Superior temporal gyrus (tissue), 1 donor: Measurements from ENCODE around the gene FEV.

Experiments used
- DNase-seq: peaks from one replicate; pipeline ENCODE4 v3.0.0-alpha.2; 2016; ENCODE audit errors: extremely low spot score

Gene FEV

GRCh38 chr2:219017201-219017931 is 32.4 kb upstream of the FEV start:
- peak; percentile 20 for DNase-seq

- DNase-seq: no peak
These were observed 31.7 kb upstream of the FEV start for GRCh38 chr2:219016721-219017120.

DNA sequence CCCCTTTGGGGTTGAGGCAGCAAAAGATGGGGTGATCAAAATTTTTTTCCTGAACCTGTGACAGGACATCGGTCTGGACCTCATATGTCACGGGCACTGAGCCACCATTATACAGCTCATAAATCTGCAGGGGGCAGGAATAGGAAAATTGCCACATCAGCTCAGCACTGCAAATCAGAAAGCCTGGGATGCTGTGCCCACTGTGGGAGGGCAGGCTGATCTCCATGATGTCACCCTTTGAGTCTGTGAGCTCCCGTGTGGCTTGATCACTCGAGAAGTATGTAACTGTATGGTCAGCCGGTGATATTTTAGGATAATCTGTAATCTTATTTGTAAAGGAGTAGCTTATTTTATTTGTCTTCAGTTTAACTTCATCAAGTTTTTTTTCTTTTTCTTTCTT is 25.9 kb upstream of the FEV start:
- DNase-seq: no peak

- no peak for DNase-seq
These were observed 25.3 kb upstream of the FEV start for GRCh38 chr2:219010162-219010756.

DNA sequence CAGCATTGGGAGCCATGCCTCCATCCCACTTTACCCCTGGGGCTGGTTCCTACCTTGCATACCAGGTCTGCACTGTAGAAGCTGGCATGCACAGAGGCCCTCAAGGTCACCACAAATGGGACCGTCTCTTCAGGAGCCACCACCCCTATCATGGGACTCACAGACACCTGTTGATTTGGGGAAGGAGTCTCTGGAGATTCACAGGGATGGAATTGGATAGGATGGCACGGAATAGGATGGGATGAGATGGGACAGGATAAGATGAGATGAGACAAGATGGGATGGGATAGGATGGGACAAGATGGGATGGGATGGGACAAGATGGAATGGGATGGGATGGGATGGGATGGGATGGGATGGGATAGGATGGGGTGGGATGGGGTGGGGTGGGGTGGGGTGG is 24.3 kb upstream of the FEV start:
- no peak for DNase-seq

GRCh38 chr2:219003979-219004378 is 19.0 kb upstream of the FEV start:
- no peak for DNase-seq

GRCh38 chr2:219003267-219003634 is 18.3 kb upstream of the FEV start:
- DNase-seq: no peak

DNA sequence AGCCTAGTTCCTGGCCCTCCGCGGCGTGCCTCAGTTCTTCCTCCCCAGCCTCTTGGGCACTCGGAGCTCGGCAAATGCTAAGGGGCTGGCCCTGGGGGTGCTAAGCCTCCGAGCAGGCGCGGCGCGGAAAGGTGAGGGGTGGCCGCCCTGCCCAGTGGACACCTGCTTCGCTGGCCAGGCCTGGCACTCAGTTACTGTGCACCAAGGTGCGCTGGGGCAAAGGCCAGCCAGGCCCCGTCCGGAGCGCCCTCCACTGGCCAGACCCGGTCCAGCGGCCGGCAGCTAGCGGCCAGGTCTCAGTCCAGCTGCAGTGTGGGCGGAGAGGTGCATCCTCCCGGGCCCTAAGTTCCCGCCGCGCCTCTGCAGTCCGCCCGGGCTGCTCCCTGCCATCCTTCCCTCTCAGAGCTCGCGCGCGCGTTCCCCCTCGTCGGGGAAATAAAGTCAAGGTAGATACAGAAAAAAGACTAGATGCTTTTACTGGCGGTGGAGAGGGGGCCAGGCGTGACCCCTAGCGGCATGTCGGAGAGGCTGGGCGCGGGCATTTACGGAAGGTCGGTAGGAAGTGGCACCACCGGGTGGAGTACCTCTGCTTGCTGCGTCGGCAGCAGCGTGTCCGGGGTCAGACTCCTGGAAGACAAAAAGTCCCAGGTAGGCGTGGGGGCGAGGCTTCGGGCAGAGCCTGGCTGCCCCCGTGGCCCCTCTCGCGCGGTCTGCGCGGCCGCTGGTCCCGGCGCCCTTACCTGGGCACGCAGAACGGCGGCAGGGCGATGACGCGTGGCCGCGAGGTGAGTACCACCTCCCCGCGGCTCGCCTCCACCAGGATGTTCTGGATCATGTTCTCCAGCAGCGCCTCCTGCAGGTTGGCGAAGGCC is 17.6 kb upstream of the FEV start:
- no peak for DNase-seq

DNA sequence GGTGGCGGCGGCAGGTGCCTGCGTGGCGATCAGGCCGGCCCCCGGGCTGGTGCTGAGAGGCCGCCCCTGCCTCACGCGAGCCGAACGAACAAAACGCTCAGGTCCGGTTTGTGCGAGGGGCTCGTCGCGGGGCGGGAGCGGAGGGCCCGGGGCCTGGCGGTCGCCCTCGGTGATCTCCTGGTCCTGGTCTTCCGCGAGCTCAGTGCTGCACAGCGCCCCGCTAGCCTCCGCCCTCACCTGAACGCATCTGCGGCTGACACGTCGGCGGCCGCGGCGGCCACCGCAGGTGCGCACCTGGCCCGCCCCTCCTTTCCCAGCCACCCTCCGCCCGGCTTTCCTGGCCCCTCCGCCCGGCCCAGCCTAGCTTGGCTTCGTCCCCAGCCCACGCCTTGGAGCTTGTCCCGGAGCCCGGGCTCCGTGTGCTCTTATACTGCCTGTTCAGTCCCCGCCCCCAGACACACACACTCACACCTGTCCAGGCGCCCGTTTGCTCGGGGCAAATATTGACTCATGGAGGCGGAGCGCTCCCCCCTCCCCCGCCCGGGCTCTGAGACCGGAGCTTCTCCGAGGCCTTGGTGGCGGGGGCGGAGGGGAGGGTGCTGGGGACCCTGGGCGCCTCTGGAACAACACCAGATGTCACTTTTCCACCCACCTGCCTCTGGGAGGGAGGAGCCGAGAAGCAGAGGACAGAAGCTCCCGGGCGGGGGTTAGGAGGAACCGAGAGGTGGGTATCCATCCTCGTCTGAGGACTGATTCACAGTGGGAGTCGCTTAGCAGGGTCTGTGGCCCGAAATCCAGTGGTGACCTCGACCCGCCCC is 16.8 kb upstream of the FEV start:
- no peak for DNase-seq

DNA sequence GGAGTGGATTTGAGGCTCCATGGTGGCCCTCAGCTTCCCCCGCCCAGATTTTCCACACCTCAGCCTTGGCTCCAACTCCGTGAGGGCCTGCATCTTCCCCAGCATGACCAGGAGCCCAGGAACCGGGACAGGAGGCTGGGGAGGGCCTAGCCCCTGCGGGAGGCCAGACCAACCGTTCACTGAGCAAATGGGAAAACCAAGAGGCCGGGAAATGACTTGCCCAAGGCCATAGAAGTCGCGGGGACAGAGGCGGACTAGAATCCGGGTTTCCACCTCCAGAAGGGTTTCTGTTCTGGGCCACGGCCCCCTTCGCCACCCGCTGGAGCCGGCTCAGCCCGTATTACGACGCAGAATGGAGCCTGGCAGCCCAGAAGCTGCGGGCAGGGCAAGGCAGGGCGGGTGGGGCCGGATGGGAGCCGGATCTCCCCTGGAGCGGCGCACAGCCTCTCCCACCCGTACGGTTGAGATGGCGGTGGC is 16.2 kb upstream of the FEV start:
- DNase-seq: no peak

GRCh38 chr2:219000569-219000960 is 15.6 kb upstream of the FEV start:
- DNase-seq: no peak

- no peak for DNase-seq
These were observed 15.0 kb upstream of the FEV start for GRCh38 chr2:218999881-219000568.

GRCh38 chr2:218999021-218999880 is 14.3 kb upstream of the FEV start:
- no peak for DNase-seq

DNA sequence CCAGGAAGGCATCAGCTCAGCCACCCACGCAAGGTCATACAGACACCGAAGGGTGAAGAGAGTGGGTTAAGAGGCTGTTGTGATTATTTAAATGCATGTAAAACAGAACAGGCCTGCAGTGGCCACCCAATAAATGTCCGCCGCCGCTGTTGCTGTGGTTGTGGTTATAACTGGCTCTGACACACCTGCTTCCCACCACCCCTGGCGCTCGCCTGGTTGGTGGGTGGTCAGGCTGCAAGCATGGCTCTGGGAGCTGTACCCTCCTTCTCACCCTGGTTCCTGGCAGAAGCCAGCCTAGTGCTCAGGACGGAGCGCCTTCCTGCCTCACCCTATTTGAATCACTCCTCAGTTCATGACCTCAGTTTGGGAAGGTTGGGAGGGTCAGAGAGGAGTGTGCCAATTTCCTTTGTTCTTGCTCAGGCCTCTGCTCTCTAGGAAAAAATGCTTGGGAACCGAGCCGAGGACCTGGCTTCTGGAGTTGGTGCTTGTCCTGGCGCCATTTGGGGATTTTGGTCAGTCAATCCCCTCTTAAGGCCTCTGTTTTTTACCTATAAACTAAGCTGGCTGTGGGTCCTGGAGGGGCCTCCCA is 13.5 kb upstream of the FEV start:
- no peak for DNase-seq

DNA sequence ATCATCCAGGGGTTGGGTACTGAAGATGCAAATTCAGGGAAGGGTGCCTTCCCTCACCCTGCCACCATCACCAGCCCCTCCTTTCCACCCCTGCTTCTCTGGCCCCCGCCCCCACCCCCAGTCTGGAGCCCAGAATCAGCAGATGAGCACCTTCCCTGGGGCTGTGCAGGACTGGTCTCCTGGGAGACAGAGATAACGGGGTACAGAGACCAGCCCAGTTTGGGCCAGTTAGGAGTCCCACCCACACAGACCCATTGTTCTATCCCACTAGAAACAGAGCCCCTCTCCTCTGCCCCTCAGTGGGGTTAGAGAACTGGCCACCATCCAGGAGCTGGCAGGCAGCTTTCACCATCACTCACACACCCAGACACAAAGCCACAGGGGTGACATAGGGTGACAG is 12.7 kb upstream of the FEV start:
- DNase-seq: no peak

- no peak for DNase-seq
These were observed 12.0 kb upstream of the FEV start for GRCh38 chr2:218996937-218997336.

- peak; percentile 88 for DNase-seq
These were observed 11.2 kb upstream of the FEV start for GRCh38 chr2:218995972-218996711.

DNA sequence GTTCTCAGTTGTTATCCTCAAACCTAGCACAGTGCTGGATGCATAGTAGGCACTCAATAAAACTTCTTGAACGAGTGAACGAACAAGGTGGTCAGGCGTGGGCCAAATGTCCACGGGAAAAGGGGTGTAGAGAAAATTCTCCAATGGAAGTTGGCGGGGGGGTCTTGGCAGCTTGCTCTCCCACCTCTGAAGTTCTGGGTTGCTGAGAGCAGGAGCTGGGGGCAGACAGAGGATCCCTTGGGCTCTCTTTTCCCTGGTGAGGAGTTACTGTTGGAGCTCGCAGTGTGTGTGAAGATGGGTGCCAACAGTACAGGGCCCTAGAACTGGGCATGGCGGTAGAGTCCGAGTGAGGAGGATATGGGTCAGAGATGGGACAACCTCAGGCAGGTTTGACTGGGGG is 10.6 kb upstream of the FEV start:
- DNase-seq: no peak
